HEK293 (cell line): ENCODE measurements around the gene UPF2.

Experiments
- CTCF ChIA-PET: fragments of 350-600 bp; formaldehyde crosslinking; extraction: SDS; loops from one replicate; lab custom pipeline; 2021; ENCODE audit warnings: antibody characterized with exemption; lab: Yijun Ruan, JAX
- POLR2A ChIA-PET: fragments of 300-600 bp; formaldehyde crosslinking; extraction: SDS; loops from one replicate; lab custom pipeline; 2020; ENCODE audit warnings: antibody characterized with exemption, inconsistent platforms; lab: Yijun Ruan, JAX
- H3K27ac ChIP-seq: fragments of 200-500 bp; sonication (Bioruptor generic); 2 replicates; pipeline ENCODE4 v1.5.1; 2014; ENCODE audit warnings: low read depth, low read length, control low read depth, inconsistent platforms; ENCODE audit errors: extremely low read depth
- H3K36me3 ChIP-seq, 2 experiments: fragments of 200-500 bp in 1 of 2; sonication (Bioruptor generic) in 1 of 2; 1 replicate in 1 of 2; 2 replicates in 1 of 2; pipeline ENCODE4 v1.5.1; 2014 to 2017; ENCODE audit warnings: inconsistent platforms in 2 of 2, low read length in 2 of 2; ENCODE audit not compliant: control insufficient read depth in 2 of 2, insufficient read depth in 1 of 2
- H3K4me1 ChIP-seq: fragments of 200-500 bp; sonication (Bioruptor generic); 2 replicates; pipeline ENCODE4 v1.5.1; 2014; ENCODE audit warnings: mild to moderate bottlenecking, low read length, inconsistent platforms; ENCODE audit not compliant: control insufficient read depth, insufficient read depth
- H3K4me3 ChIP-seq: 2 replicates; pipeline ENCODE4 v1.5.1; 2011; ENCODE audit warnings: low read depth, mild to moderate bottlenecking, control low read depth, low read length, moderate library complexity
- H3K9me3 ChIP-seq: fragments of 200-500 bp; sonication (Bioruptor generic); 2 replicates; pipeline ENCODE4 v1.5.1; 2014; ENCODE audit warnings: low read depth, low read length, inconsistent platforms; ENCODE audit not compliant: control insufficient read depth, insufficient read depth
- KLF10 ChIP-seq: fragments of 450-650 bp; IDR thresholded peaks from 2 replicates; pipeline ENCODE4 v1.5.1; 2018; ENCODE audit warnings: missing biosample characterization, mild to moderate bottlenecking, missing genetic modification characterization
- PRDM1 ChIP-seq: fragments of 450-650 bp; formaldehyde crosslinking; IDR thresholded peaks from 2 replicates; pipeline ENCODE4; 2016; ENCODE audit warnings: missing biosample characterization, missing genetic modification characterization
- SP2 ChIP-seq: fragments of 450-650 bp; formaldehyde crosslinking; IDR thresholded peaks from 2 replicates; pipeline ENCODE4 v1.5.1; 2016; ENCODE audit warnings: missing biosample characterization, missing genetic modification characterization
- ZBTB17 ChIP-seq: fragments of 450-650 bp; formaldehyde crosslinking; IDR thresholded peaks from 2 replicates; pipeline ENCODE4 v1.5.1; 2016; ENCODE audit warnings: missing biosample characterization, missing genetic modification characterization
- ZFP69B ChIP-seq: fragments of 450-650 bp; formaldehyde crosslinking; IDR thresholded peaks from 2 replicates; pipeline ENCODE4 v1.5.1; 2016; ENCODE audit warnings: missing biosample characterization, missing genetic modification characterization
- ZNF140 ChIP-seq: fragments of 450-650 bp; formaldehyde crosslinking; IDR thresholded peaks from 2 replicates; pipeline ENCODE4 v1.5.1; 2016; ENCODE audit warnings: missing biosample characterization, missing genetic modification characterization
- ZNF174 ChIP-seq: fragments of 450-650 bp; formaldehyde crosslinking; IDR thresholded peaks from 2 replicates; pipeline ENCODE4 v1.5.0; 2017; ENCODE audit warnings: missing biosample characterization, mild to moderate bottlenecking, missing genetic modification characterization
- ZNF366 ChIP-seq: fragments of 450-650 bp; formaldehyde crosslinking; conservative IDR thresholded peaks from 2 replicates; pipeline ENCODE4 v1.5.1; 2016; ENCODE audit warnings: missing biosample characterization, missing genetic modification characterization
- ZNF501 ChIP-seq: fragments of 450-650 bp; formaldehyde crosslinking; IDR thresholded peaks from 2 replicates; pipeline ENCODE4 v1.5.1; 2016; ENCODE audit warnings: missing biosample characterization, missing genetic modification characterization
- ZNF555 ChIP-seq: fragments of 450-650 bp; formaldehyde crosslinking; conservative IDR thresholded peaks from 2 replicates; pipeline ENCODE4 v1.5.1; 2017; ENCODE audit warnings: missing biosample characterization, mild to moderate bottlenecking, missing genetic modification characterization, inconsistent platforms
- ZNF692 ChIP-seq: fragments of 450-650 bp; formaldehyde crosslinking; IDR thresholded peaks from 2 replicates; pipeline ENCODE4 v1.5.1; 2016; ENCODE audit warnings: missing biosample characterization, missing genetic modification characterization
- ZNF776 ChIP-seq: fragments of 450-650 bp; formaldehyde crosslinking; IDR thresholded peaks from 2 replicates; pipeline ENCODE4 v1.5.0; 2017; ENCODE audit warnings: missing biosample characterization, missing genetic modification characterization, borderline replicate concordance
- TF ChIP-seq, protein P1 (sequence below): fragments of 450-650 bp; formaldehyde crosslinking; IDR thresholded peaks from 2 replicates; pipeline ENCODE4 v1.5.1; 2016; ENCODE audit warnings: missing biosample characterization, missing genetic modification characterization
- TF ChIP-seq, protein P2 (sequence below): fragments of 450-650 bp; formaldehyde crosslinking; optimal IDR thresholded peaks from 2 replicates; pipeline ENCODE3; 2016; ENCODE audit warnings: missing biosample characterization, mild to moderate bottlenecking, missing genetic modification characterization
- TF ChIP-seq, protein P3 (sequence below): fragments of 450-650 bp; formaldehyde crosslinking; IDR thresholded peaks from 2 replicates; pipeline ENCODE4 v1.5.1; 2017; ENCODE audit warnings: missing biosample characterization, missing genetic modification characterization

Gene UPF2

DNA sequence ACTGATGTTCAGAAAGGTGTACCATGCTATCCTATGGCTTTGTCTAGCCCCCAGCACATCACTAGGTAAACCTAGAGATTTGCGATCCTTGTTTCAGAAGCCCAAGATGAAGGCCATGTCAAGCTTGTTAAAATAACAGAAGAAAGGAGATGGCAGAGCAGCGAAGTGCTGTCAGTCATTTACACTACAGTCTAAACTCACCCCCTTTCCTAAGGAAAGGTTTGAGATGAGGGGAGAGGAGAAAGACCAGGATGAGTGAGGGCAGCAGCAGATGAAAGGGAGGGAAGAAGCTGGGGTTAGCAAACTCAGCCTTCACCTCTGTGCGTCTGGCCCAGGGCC is 144.6 kb downstream of the UPF2 start:
- ChIA-PET POLR2A (interaction anchor here (0.6 to 1.4 kb wide), 4 partner anchors 16 to 1323 kb away, joined by 3 to 6 read pairs (median 3); no protein-coding TSS in a partner anchor), CTCF (no interaction called here)
- peaks cover 3% of the 10 kb centered on the region; the same call in 1 of the 2 replicates for H3K4me1 ChIP-seq
- TF ChIP-seq ZNF174 (no peak), SP2 (tag by site-specific recombination) (no peak), ZNF366 (0 out of 2 replicates have a peak, but pooled peaks have one; percentile 17), ZNF501 (no peak), PRDM1 (tag by site-specific recombination) (peak; percentile 50; the same call in 1 of the 2 replicates), ZBTB17 (tag by site-specific recombination) (0 out of 2 replicates have a peak, but pooled peaks have one; percentile 12)
- TF ChIP-seq, protein P1, sequence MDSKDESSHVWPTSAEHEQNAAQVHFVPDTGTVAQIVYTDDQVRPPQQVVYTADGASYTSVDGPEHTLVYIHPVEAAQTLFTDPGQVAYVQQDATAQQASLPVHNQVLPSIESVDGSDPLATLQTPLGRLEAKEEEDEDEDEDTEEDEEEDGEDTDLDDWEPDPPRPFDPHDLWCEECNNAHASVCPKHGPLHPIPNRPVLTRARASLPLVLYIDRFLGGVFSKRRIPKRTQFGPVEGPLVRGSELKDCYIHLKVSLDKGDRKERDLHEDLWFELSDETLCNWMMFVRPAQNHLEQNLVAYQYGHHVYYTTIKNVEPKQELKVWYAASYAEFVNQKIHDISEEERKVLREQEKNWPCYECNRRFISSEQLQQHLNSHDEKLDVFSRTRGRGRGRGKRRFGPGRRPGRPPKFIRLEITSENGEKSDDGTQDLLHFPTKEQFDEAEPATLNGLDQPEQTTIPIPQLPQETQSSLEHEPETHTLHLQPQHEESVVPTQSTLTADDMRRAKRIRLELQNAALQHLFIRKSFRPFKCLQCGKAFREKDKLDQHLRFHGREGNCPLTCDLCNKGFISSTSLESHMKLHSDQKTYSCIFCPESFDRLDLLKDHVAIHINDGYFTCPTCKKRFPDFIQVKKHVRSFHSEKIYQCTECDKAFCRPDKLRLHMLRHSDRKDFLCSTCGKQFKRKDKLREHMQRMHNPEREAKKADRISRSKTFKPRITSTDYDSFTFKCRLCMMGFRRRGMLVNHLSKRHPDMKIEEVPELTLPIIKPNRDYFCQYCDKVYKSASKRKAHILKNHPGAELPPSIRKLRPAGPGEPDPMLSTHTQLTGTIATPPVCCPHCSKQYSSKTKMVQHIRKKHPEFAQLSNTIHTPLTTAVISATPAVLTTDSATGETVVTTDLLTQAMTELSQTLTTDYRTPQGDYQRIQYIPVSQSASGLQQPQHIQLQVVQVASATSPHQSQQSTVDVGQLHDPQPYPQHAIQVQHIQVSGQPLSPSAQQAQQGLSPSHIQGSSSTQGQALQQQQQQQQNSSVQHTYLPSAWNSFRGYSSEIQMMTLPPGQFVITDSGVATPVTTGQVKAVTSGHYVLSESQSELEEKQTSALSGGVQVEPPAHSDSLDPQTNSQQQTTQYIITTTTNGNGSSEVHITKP (tag by site-specific recombination), result no peak
- TF ChIP-seq, all 188 proteins: peak for 3
- no peak overlapping the region for H3K4me3 ChIP-seq
- H3K36me3 ChIP-seq, result no peaks in the 10 kb centered on the region
- H3K27ac ChIP-seq, result no peak overlapping the region
- no peaks in the 10 kb centered on the region for H3K9me3 ChIP-seq

DNA sequence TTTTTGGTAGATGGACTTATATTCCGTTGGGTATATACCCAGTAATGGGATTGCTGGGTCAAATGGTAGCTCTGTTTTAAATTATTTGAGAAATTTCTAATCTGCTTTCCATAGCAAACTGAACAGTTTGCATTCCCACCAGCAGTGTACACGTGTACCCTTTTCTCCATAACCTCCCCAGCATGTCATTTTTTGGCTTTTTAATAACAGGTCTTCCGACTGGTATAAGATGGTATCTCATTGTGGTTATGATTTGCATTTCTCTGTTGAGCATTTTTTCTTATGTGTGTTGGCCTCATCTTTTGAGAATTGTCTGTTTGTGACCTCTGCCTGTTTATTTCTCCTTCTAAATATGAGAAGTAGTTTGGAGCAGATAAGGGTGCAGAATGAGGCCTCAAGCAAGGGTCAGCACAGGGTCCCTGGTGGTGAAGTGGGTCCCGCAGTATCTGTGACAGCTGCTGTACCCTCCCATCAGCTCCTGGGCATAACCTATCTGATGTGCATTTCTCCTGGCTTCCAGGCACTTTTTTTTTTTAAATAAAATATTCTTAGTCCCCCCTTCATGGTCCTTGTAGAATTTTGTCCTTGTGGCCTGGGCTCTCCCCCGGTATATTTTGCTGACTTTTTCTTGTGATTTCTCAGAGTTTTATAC is 145.9 kb downstream of the UPF2 start:
- no peak overlapping the region for H3K27ac ChIP-seq
- H3K4me1 ChIP-seq, result peaks cover 3% of the 10 kb centered on the region; the same call in 1 of the 2 replicates
- CTCF ChIA-PET, result no interaction called here
- H3K4me3 ChIP-seq, result no peak overlapping the region
- no peaks in the 10 kb centered on the region for H3K36me3 ChIP-seq
- H3K9me3 ChIP-seq, result no peaks in the 10 kb centered on the region
- TF ChIP-seq, protein P2, sequence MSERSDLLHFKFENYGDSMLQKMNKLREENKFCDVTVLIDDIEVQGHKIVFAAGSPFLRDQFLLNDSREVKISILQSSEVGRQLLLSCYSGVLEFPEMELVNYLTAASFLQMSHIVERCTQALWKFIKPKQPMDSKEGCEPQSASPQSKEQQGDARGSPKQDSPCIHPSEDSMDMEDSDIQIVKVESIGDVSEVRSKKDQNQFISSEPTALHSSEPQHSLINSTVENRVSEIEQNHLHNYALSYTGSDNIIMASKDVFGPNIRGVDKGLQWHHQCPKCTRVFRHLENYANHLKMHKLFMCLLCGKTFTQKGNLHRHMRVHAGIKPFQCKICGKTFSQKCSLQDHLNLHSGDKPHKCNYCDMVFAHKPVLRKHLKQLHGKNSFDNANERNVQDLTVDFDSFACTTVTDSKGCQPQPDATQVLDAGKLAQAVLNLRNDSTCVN (tag by site-specific recombination), result no peak
- TF ChIP-seq ZNF555 (tag by site-specific recombination) (no peak), ZNF776 (tag by site-specific recombination) (no peak), KLF10 (tag by site-specific recombination) (no peak), ZNF140 (tag by site-specific recombination) (no peak), ZFP69B (no peak), ZNF692 (tag by site-specific recombination) (no peak)
- TF ChIP-seq, protein P3, sequence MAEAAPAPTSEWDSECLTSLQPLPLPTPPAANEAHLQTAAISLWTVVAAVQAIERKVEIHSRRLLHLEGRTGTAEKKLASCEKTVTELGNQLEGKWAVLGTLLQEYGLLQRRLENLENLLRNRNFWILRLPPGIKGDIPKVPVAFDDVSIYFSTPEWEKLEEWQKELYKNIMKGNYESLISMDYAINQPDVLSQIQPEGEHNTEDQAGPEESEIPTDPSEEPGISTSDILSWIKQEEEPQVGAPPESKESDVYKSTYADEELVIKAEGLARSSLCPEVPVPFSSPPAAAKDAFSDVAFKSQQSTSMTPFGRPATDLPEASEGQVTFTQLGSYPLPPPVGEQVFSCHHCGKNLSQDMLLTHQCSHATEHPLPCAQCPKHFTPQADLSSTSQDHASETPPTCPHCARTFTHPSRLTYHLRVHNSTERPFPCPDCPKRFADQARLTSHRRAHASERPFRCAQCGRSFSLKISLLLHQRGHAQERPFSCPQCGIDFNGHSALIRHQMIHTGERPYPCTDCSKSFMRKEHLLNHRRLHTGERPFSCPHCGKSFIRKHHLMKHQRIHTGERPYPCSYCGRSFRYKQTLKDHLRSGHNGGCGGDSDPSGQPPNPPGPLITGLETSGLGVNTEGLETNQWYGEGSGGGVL, result no peak
- POLR2A ChIA-PET, result no interaction called here
